ENCODE measurements around the gene TNNC2.

GRCh38 chr20:45842169-45842812 lies 15.2 kb upstream of the TNNC2 start:
- TF ChIP-seq CTCF (IDR thresholded peaks at IDR 0.05 in 4 of 5, conservative IDR thresholded peaks at IDR 0.05 in 1 of 5) (no peak), POLR2A (IDR thresholded peaks at IDR 0.05) (no peak)
